SK-MEL-5 (cell line): ENCODE data around the gene FHOD1. TPM values are rescaled to one million over a fixed set of nuclear protein-coding genes. Genes with fewer than 3 reads are reported as not detected.

Experiments used
- small RNA-seq, 2 experiments: library from RNA; depleted of rRNA; stranded (forward); fragments of <200 nt; gene quantifications; one replicate each; pipeline ENCODE3, GENCODE V24; 2014
- total RNA-seq: library from RNA; depleted of rRNA; stranded (reverse); fragments of >200 nt; shearing (Covaris generic); gene quantifications from 2 replicates; pipeline ENCODE4 v1.2.3, GENCODE V29; 2014; rRNA removed

The FHOD1 gene
- total RNA-seq, 1 experiment from 2014 or later, result 10.5 TPM

Small RNA genes lying within 50 kb of the gene (small RNA-seq; reads per million reads assigned to genes)
- gene MIR328, result 0.06 to 0.67 reads per million in 2 experiments

Other genes with a start within 250 kb of the FHOD1 start
- gene CBFB, start 218.3 kb downstream of the FHOD1 start, total RNA-seq, result 51.5 and 58.6 TPM in 2 replicates
- gene PHAF1, start 137.5 kb downstream of the FHOD1 start, total RNA-seq, result 17.1 and 18.8 TPM in 2 replicates
- 0.92 and 2.0 TPM in 2 replicates for gene B3GNT9, start 96.5 kb downstream of the FHOD1 start, total RNA-seq
- 18.3 and 21.1 TPM in 2 replicates for gene TRADD, start 87.6 kb downstream of the FHOD1 start, total RNA-seq
- gene FBXL8, start 87.5 kb downstream of the FHOD1 start, total RNA-seq, result 5.1 and 6.4 TPM in 2 replicates
- 28.7 and 40.9 TPM in 2 replicates for gene HSF4, start 82.7 kb downstream of the FHOD1 start, total RNA-seq
- gene NOL3, start 76.9 kb downstream of the FHOD1 start, total RNA-seq, result 7.8 and 13.2 TPM in 2 replicates
- 3.9 and 4.4 TPM in 2 replicates for gene MATCAP1, start 63.5 kb downstream of the FHOD1 start, total RNA-seq
- gene EXOC3L1, start 57.3 kb downstream of the FHOD1 start, total RNA-seq, result not detected in 2 replicates
- gene E2F4, start 55.3 kb downstream of the FHOD1 start, total RNA-seq, result 50.8 and 73.6 TPM in 2 replicates
- gene ELMO3, start 48.4 kb downstream of the FHOD1 start, total RNA-seq, result 0.61 and 0.90 TPM in 2 replicates
- gene TMEM208, start 20.4 kb downstream of the FHOD1 start, total RNA-seq, result 60.7 and 75.5 TPM in 2 replicates
- 0.21 and 0.37 TPM in 2 replicates for gene SLC9A5, start 1.5 kb upstream of the FHOD1 start, total RNA-seq
- gene PLEKHG4, start 32.1 kb upstream of the FHOD1 start, total RNA-seq, result 10.5 and 12.9 TPM in 2 replicates
- gene KCTD19, start 79.3 kb upstream of the FHOD1 start, total RNA-seq, result 0.19 TPM in 1 of 2 replicates, not detected in the other
- gene LRRC36, start 79.3 kb upstream of the FHOD1 start, total RNA-seq, result 0.64 and 1.1 TPM in 2 replicates
- 0.16 and 0.55 TPM in 2 replicates for gene TPPP3, start 146.0 kb upstream of the FHOD1 start, total RNA-seq
- 6.0 and 8.5 TPM in 2 replicates for gene ZDHHC1, start 169.0 kb upstream of the FHOD1 start, total RNA-seq
- 0.32 TPM in 1 of 2 replicates, not detected in the other for gene HSD11B2, start 183.6 kb upstream of the FHOD1 start, total RNA-seq
- gene ATP6V0D1, start 233.7 kb upstream of the FHOD1 start, total RNA-seq, result 145 and 151 TPM in 2 replicates
- not detected in 2 replicates for gene AGRP, start 236.1 kb upstream of the FHOD1 start, total RNA-seq